ENCODE data around the gene KCNJ6. TPM values are rescaled to one million over a fixed set of nuclear protein-coding genes. Genes with fewer than 3 reads are reported as not detected.

KCNJ6 gene
- total and polyA plus RNA-seq, 2 of the 8 experiments (the other 6 are each of a cell fraction or from before 2014, with no cell fraction given) = 0.51 to 1.2 TPM

DNA sequence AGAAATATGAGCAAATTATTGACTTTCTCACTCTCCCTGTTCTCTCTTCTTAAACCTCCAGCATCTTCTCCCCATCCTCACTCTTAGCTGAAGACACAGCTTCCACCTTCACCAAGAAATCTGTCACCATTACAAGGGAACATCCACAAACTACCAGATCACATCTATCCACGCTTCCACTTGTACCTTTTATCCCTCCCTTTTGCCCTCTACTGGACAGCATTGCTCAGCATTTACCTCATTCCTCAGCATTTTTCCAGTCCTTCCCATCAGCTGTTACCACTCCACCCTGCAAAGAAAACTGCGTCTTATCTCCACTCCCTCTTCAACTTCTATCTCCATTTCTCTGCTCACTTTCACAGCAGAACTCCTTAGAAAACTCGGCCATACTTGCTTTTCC is 42.6 kb downstream of the KCNJ6 start:
- no peak overlapping the region for H3K14ac ChIP-seq (ENCODE audit: insufficient read length)
- H3K4ac ChIP-seq (replicated peaks; ENCODE audit: insufficient read length, low read depth, low read length) = no peak overlapping the region
- peak; percentile 20 to 52; a peak in 3 of 4 replicates for TF ChIP-seq RAD21 (IDR thresholded peaks at IDR 0.05 in 1 of 2, conservative IDR thresholded peaks at IDR 0.05 in 1 of 2; ENCODE audit: low read depth in 2 of 2, low read length in 2 of 2)
- TF ChIP-seq MAFK (IDR thresholded peaks at IDR 0.05; ENCODE audit: low read depth, low read length) = peak; percentile 69; the same call in 1 of the 2 replicates
- peak; percentile 94 for TF ChIP-seq BACH1 (IDR thresholded peaks at IDR 0.05; ENCODE audit: low read length)
- TF ChIP-seq, protein P1, sequence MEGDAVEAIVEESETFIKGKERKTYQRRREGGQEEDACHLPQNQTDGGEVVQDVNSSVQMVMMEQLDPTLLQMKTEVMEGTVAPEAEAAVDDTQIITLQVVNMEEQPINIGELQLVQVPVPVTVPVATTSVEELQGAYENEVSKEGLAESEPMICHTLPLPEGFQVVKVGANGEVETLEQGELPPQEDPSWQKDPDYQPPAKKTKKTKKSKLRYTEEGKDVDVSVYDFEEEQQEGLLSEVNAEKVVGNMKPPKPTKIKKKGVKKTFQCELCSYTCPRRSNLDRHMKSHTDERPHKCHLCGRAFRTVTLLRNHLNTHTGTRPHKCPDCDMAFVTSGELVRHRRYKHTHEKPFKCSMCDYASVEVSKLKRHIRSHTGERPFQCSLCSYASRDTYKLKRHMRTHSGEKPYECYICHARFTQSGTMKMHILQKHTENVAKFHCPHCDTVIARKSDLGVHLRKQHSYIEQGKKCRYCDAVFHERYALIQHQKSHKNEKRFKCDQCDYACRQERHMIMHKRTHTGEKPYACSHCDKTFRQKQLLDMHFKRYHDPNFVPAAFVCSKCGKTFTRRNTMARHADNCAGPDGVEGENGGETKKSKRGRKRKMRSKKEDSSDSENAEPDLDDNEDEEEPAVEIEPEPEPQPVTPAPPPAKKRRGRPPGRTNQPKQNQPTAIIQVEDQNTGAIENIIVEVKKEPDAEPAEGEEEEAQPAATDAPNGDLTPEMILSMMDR (IDR thresholded peaks at IDR 0.05; ENCODE audit: control extremely low read depth in 1 of 3, insufficient read depth in 1 of 3, low read depth in 1 of 3, low read length in 3 of 3) = peak in 2 of 3 experiments; percentile 27 to 62; a peak in 2 of 4 replicates
- no peak for TF ChIP-seq KDM4A (IDR thresholded peaks at IDR 0.05; ENCODE audit: low read depth, low read length, severe bottlenecking)
- peaks cover 0 to 3% (median 0%) of the 10 kb centered on the region in 4 experiments; a peak in 2 of 7 replicates for H3K4me1 ChIP-seq (replicated peaks in 1 of 4; ENCODE audit: control insufficient read depth in 3 of 4, insufficient read depth in 4 of 4, low read length in 3 of 4)
- no peak overlapping the region for H2BK15ac ChIP-seq (ENCODE audit: low read length)
- no peak for FAIRE-seq
- no peak overlapping the region for H4K8ac ChIP-seq (ENCODE audit: extremely low read depth, insufficient read depth, low read length)
- H3K27me3 ChIP-seq (replicated peaks in 1 of 4; ENCODE audit: control insufficient read depth in 3 of 4, extremely low read depth in 1 of 4, insufficient read depth in 3 of 4, low read length in 3 of 4) = peaks cover 0 to 2% (median 0%) of the 10 kb centered on the region in 4 experiments; a peak in 1 of 7 replicates
- H3K79me1 ChIP-seq (ENCODE audit: low read depth, low read length) = no peaks in the 10 kb centered on the region
- no peak overlapping the region for H3K9ac ChIP-seq (replicated peaks in 1 of 4; ENCODE audit: extremely low read depth in 1 of 4, low read depth in 3 of 4, low read length in 3 of 4)
- no peak overlapping the region for H3K18ac ChIP-seq (ENCODE audit: extremely low read depth, low read length)
- ChIA-PET CTCF (ENCODE audit: partially characterized antibody) (interaction anchor here (0.6 to 2.1 kb wide), 7 partner anchors 8 to 119 kb away, joined by 3 to 5 read pairs (median 5); no protein-coding TSS in a partner anchor), POLR2A (ENCODE audit: partially characterized antibody) (no interaction called here)
- no peaks in the 10 kb centered on the region for H3K36me3 ChIP-seq (ENCODE audit: control insufficient read depth in 2 of 4, insufficient read depth in 4 of 4, low read length in 3 of 4)
- H2AK5ac ChIP-seq (ENCODE audit: low read depth, low read length) = no peak overlapping the region
- H2AFZ ChIP-seq (ENCODE audit: low read length) = no peak overlapping the region
- no peaks in the 10 kb centered on the region for H3K23me2 ChIP-seq (ENCODE audit: low read depth, low read length)
- no peak overlapping the region for H3K27ac ChIP-seq (ENCODE audit: low read depth, low read length)
- no peak overlapping the region for H3K4me3 ChIP-seq (ENCODE audit: extremely low read depth in 1 of 4, insufficient read depth in 2 of 4, low read depth in 3 of 4, low read length in 4 of 4)
- no peak overlapping the region for H3K23ac ChIP-seq (ENCODE audit: insufficient read length)
- no peak overlapping the region for H4K91ac ChIP-seq (replicated peaks; ENCODE audit: insufficient read length, low read length)
- 57% methylated on average over 3 of the region's 3 CpGs; no CpG with 5 or more reads in 1 of the 2 experiments for WGBS, 2 experiments (ENCODE audit: extremely low coverage in 1 of 2, insufficient coverage in 1 of 2, insufficient read length in 1 of 2, insufficient replicate concordance in 2 of 2, low coverage in 1 of 2, low lambda C conversion rate in 2 of 2, missing lambda C conversion rate in 1 of 2)
- H3K56ac ChIP-seq (replicated peaks; ENCODE audit: insufficient read length, low read depth, low read length) = no peak overlapping the region
- H3K4me2 ChIP-seq (ENCODE audit: insufficient read depth in 1 of 2, low read depth in 2 of 2, low read length in 2 of 2) = no peak overlapping the region
- no peak overlapping the region for H2BK120ac ChIP-seq (replicated peaks; ENCODE audit: low read depth, low read length)
- no peaks in the 10 kb centered on the region for H4K20me1 ChIP-seq (replicated peaks in 1 of 2; ENCODE audit: control insufficient read depth in 1 of 2, insufficient read depth in 2 of 2, low read length in 2 of 2)
- no peak overlapping the region for H4K5ac ChIP-seq (ENCODE audit: insufficient read length, low read depth, low read length)
- no peak overlapping the region for H2BK20ac ChIP-seq (ENCODE audit: low read length)
- no peak overlapping the region for H2BK5ac ChIP-seq (ENCODE audit: low read depth, low read length)
- no peaks in the 10 kb centered on the region for H3K79me2 ChIP-seq (ENCODE audit: control insufficient read depth in 1 of 2, insufficient read depth in 2 of 2, low read length in 2 of 2)
- DNase-seq (ENCODE audit: low read depth in 1 of 2, low spot score in 2 of 2) = no peak
- no peak overlapping the region for H2BK12ac ChIP-seq (ENCODE audit: low read depth, low read length)
- no peaks in the 10 kb centered on the region for H3K9me3 ChIP-seq (ENCODE audit: insufficient read depth in 2 of 2, low read depth in 1 of 2, low read length in 1 of 2)
